ENCODE measurements around the gene RFX3.

RFX3 gene

DNA sequence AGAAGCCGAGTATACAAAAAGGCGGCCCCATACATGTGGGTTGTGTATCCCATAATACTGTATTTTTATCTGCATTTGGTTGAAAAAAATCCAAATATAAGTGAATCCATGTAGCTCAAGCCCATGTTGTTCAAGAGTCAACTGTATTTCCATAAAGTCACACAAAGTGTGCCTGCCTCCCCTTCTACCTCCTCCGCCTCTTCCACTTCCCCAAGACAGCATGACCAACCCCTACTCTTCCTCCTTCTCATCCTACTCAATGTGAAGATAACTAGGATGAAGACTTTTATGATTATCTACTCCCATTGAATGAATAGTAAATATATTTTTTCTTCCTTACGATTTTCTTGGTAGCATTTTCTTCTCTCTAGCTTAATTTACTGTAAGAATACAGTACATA is 92.7 kb downstream of the RFX3 start:
- no peak for DNase-seq (ENCODE audit: low spot score)

DNA sequence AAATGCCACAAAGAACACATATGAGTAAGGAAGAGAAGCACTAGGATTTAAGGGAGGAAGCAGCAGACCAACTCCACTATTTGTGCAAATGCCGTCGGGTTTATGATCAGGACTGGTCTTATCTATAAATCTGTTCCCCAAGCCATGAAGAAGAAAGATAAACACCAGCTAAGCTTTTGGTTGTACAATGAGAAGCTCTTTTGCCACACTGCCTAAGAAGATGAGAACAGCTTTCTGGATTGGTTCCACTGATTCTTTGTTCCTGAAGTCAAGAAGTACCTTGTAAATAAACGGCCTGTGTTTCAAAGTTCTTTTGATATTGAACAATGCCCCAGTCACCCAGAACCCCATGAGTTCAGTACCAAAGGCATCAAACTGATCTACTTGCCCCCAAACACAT is 93.9 kb downstream of the RFX3 start:
- no peak for DNase-seq (ENCODE audit: low spot score)

DNA sequence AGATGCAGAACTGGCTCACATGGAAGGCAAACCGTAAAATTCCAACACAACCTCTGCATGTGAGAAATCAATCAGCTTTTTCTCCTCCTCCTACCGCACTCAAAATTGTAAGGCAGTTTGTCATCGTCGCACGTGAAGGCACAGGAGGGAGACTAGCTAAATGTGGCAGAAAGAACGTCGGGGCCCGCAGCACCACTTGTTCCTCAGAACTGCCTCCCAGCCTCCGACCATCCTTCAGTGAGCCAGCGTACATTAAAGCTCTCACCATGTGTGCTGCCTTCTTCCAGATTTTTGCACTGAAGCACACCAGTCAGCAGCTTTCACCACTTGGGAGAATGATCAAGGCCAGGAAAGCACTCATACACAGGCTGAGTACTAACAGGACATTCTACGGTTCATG is 105.9 kb downstream of the RFX3 start:
- no peak for DNase-seq (ENCODE audit: low spot score)

DNA sequence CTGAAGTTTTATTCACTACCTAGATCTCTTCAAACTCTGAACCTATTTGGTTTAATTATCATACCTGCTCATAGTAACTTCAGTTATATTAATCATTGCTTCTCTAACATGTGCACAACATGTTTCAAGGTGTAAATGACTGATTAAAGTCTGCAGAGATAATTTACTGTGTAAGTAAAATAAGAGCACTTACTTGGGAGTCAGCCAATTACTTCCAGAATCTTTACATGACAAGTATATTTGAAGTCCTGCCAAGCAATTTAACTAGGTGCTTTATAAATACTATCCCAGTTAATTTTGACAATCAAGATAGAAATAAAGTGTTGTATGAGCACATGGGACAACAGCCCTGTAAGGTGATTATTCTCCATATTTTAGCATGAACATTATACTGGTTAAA is 109.9 kb downstream of the RFX3 start:
- no peak for DNase-seq (ENCODE audit: low spot score)

DNA sequence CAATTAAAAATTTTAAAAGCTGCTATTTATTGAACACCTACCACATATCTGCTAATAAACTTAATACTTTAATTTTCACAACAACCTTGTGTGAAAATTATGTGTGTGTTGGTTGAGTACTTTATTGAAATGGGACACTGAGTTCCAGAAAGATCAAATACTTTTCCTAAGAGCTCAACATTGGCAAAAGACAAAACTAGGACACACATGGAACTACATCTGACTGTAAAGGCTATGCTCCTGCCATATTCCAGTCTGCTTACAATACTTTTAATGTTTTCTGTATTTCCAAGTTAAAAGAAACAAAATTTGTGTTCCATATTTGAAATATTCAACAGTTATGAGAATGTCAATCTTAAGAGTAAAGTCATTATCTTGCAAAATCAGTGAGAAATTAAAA is 111.8 kb downstream of the RFX3 start:
- no peak for DNase-seq (ENCODE audit: low spot score)

DNA sequence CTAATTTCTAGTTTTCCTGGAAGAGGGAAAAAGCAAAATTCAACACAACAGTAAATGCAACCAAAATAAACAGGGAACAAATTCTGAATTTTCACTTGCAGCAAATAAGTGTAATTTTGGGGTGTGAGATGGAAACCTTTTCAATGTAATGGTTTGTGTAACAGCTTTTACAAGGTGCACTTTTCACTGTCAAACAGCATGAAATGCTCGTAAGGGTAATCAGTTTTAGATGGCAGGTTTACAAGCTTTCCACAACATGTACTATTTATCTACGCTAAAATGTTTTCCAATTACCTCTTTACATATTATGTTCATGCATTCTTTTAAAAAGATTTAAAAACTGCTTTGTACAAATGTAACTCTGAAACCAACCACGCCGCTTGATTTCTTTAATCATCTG is 115.3 kb downstream of the RFX3 start:
- no peak for DNase-seq (ENCODE audit: low spot score)

DNA sequence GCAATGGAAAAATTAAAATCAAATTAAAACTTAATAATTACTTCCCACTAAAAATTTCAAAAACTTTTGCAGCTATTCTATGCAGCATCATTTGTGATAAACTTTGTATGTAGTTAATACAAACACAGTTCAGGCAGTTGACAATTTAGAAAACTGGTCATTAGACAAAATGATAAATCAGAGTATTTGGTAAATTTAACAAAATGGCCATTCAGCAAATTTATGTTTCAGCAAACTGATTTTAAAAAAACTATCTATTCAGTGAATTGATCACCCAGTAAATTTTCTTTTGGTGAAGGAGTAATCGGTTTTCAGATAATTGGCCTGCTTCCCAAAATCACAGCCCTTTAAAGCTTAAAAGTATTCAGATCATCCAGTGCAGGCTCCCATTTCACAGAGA is 116.3 kb downstream of the RFX3 start:
- no peak for DNase-seq (ENCODE audit: low spot score)

- no peak for DNase-seq (ENCODE audit: low spot score)
These were observed 122.5 kb downstream of the RFX3 start for GRCh38 chr9:3403315-3403714.

DNA sequence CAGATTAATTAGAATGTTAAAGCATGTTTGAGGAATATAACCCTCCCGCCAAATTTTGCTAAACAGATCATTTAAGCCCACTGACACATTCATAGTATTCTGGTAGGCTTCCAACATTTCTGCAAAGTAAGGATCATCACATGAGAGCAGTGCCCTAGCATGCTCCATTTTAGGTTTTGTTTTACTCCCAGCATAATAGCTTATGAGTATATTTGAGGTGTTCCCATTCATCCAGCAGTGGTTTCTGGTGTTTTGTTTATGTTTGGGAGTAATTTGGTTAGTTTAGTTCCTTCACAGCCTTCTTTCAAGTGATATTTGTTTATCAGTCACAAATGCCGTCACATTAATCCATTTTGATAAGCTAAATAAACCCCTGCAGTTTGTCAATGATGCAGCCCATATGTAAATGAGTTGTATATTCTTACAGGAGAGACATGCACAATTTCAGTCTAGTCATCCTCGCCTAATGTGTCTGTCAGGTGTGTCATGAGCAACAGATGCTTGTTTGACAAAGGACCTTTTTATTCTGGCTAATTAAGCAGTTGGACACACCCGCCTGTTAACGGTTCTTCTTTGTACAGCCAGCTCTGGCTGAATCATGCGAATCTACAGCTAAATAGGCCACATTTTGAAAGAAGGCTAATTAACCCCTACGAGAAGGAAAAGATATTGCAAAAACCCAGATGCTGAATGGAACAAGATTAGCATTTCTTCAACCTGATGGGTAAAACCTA is 124.4 kb downstream of the RFX3 start:
- DNase-seq (ENCODE audit: low spot score), result no peak

DNA sequence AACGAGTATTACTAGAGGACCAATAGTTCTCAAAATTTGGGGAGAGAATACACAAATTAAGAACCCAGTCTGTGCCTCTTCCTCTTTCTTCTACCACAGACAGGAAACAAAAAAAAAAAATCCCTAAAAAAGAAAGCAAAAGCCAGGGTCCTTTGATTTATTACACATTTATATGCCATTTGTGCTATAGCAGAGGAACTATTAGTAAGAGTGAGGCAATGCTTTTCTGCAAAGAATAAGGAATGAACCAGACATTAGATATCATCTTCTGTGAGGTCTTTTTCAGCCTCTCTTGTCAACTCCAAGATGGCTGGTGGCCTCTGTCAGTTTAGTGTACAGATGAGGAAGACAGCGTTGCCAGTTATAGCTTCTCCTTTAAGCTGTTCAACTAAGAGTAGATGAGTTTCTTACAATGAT is 127.6 kb downstream of the RFX3 start:
- peak; percentile 7 for DNase-seq (ENCODE audit: low spot score)

GRCh38 chr9:3397766-3398165 is 128.0 kb downstream of the RFX3 start:
- peak; percentile 2 for DNase-seq (ENCODE audit: low spot score)

DNA sequence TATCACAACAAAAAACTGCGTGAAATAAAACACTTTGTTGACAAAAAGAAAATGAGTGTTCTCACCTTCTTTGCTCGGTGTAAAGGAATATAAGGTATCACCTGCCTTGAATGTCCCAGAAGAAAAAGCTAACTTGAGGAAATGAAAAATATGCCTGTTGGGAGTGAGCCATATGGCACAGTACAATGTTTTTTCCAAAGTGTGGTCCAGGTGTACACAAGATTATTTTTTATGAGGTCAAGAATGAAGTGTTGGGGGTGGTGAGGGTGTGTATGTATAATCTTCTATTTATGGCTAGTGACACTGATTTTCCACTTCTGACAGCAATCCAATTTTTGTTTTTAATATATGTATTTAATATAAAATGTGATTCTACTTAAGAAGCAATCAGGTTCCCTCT is 134.4 kb downstream of the RFX3 start:
- DNase-seq (ENCODE audit: low spot score), result no peak

- DNase-seq (ENCODE audit: low spot score), result no peak
These were observed 139.0 kb downstream of the RFX3 start for GRCh38 chr9:3386753-3387152.

DNA sequence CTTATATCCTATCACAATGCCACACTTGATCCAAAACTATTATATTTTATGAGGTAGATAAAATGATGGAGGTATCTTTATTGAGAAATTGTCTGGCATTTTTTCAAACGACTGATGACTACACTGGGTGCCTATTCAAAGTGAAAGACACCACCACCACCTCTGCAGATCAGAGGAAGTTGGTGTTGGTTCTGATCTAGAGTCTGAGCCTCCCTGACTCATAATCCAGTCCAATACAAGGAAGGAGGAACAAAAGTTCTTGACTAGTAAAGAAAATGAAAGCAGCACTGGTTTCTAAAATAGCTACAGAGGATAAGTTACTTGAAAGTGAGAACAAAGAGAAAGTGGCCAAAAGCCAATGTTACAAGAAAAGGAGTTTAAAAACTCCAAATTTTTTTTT is 139.9 kb downstream of the RFX3 start:
- no peak for DNase-seq (ENCODE audit: low spot score)

GRCh38 chr9:3371842-3372241 is 154.0 kb downstream of the RFX3 start:
- no peak for DNase-seq (ENCODE audit: low spot score)

GRCh38 chr9:3370715-3371114 is 155.1 kb downstream of the RFX3 start:
- no peak for DNase-seq (ENCODE audit: low spot score)

DNA sequence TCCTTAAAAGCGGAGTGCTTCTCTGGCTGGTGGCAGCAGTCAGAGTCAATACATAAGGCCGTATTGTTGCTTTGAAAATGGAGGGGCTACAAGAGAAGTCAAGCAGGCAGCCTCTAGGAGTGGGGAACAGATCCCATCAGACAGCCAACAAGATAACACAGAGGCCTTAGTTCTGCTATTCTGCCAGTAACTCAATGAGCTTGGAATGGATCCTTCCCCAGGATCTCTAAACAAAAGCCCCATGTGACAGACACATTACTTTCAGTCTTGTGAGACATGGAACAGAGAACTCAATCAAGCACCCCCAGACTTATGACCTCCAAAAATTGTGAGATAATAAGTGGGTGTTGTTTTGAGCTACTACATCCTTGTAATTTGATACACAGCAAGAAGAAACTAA is 158.6 kb downstream of the RFX3 start:
- no peak for DNase-seq (ENCODE audit: low spot score)

- DNase-seq (ENCODE audit: low spot score), result no peak
These were observed 164.0 kb downstream of the RFX3 start for GRCh38 chr9:3361689-3362392.

DNA sequence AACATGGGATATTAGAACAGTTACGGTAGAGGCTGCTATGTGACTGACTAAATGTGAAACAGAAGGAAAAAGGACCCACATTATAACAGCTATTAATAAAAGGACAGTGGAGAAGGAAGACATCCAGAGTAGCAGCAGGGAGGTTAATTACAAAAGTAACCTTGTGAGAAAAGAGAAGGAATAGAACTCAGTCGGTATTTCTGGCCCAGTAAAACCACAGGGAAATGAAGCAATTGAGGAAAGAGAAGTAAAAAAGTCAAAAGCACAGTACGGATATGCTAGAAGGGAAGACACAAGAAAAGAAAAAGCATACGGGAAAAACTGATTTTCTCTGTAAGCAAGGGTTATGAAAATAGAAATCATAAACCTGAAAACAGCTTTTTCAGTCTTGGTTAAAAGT is 164.7 kb downstream of the RFX3 start:
- no peak for DNase-seq (ENCODE audit: low spot score)

- DNase-seq (ENCODE audit: low spot score), result no peak
These were observed 165.6 kb downstream of the RFX3 start for GRCh38 chr9:3360245-3360644.

DNA sequence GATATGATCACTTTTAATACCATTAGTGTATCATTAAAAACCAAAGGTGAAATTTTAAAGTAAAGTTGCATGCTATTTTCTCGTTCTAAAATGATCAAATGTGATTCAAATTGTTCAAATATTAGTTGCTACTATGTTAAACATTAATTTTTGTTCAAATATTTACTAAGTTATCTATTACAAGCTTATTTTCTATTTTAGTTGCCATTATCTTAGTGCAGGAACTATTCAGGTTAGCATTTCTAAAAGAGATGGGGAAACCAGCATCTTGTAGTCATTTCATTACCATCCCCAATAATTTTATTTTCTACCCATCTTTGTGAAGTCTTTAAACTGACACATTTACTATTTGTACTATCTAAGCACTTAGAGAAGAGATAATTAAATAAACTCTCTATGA is 166.0 kb downstream of the RFX3 start:
- DNase-seq (ENCODE audit: low spot score), result no peak

GRCh38 chr9:3359048-3359692 is 166.6 kb downstream of the RFX3 start:
- DNase-seq (ENCODE audit: low spot score), result no peak

DNA sequence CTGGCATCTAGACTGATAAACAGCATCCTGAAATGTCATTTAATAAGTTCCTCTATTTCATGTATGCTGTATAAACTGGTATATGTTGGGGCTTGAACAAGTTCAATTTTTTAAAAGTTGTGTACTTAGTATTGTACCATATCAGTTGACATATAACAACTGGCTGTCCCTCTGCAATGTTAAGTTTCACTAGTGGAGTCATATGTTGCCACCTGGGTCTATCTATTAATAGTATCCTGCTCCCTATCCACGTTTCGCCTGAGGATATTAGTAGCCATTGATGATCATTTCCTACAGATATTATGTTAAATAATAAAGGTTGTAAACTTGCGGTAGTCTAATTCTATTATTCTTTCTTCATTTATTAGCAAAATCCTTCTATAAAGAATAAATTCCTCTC is 177.6 kb downstream of the RFX3 start:
- no peak for DNase-seq (ENCODE audit: low spot score)

All from germinal center (tissue), 1 donor.